ENCODE measurements around the gene OLFM2.

- no peak for TF ChIP-seq CTCF (IDR thresholded peaks at IDR 0.05)
- no peak for TF ChIP-seq POLR2A (IDR thresholded peaks at IDR 0.05)
- TF ChIP-seq EP300 (IDR thresholded peaks at IDR 0.05) = no peak
Measured at GRCh38 chr19:9819596-9819909, 116.8 kb downstream of the OLFM2 start.

Data from suprapubic skin (tissue), 3 donors.